ENCODE results near the gene ROMO1.

ROMO1 gene

GRCh38 chr20:35669681-35670080 lies 29.5 kb upstream of the ROMO1 start:
- Histone ChIP-seq H3K14ac (ENCODE audit: low read length) (no peak overlapping the region), H3K9ac (ENCODE audit: low read length) (no peak overlapping the region), H3K36me3 (ENCODE audit: control insufficient read depth in 1 of 2, insufficient read depth in 2 of 2, low read length in 2 of 2) (peaks cover 11 to 24% of the 10 kb centered on the region in 2 experiments), H3K4ac (ENCODE audit: low read depth, low read length) (no peak overlapping the region), H4K91ac (ENCODE audit: low read depth, low read length) (no peak overlapping the region), H3K18ac (ENCODE audit: low read length) (no peak overlapping the region), H3K79me1 (ENCODE audit: low read length) (peaks cover 3% of the 10 kb centered on the region), H4K12ac (ENCODE audit: low read depth, low read length) (no peak overlapping the region), H2AK5ac (ENCODE audit: low read length) (no peak overlapping the region), H3K79me2 (ENCODE audit: control insufficient read depth, insufficient read depth, low read length, poor library complexity) (peaks cover under 1% of the 10 kb centered on the region), H3K4me2 (ENCODE audit: low read length) (no peak overlapping the region), H2BK5ac (ENCODE audit: low read depth, low read length, poor library complexity) (no peak overlapping the region), H4K8ac (ENCODE audit: low read depth, low read length) (no peak overlapping the region), H3K9me3 (ENCODE audit: insufficient read depth, low read depth, low read length) (no peaks in the 10 kb centered on the region), H3K27ac (ENCODE audit: low read depth, low read length) (no peak overlapping the region), H2BK120ac (ENCODE audit: insufficient read depth, low read length, poor library complexity) (no peak overlapping the region), H2BK12ac (ENCODE audit: low read length) (no peak overlapping the region), H2AFZ (ENCODE audit: insufficient read depth, low read length, poor library complexity) (no peak overlapping the region), H3K27me3 (ENCODE audit: insufficient read depth, low read length) (no peaks in the 10 kb centered on the region), H3K4me3 (ENCODE audit: low read depth, low read length) (no peak overlapping the region), H3K23ac (ENCODE audit: low read length) (no peak overlapping the region), H3K4me1 (ENCODE audit: control insufficient read depth in 1 of 2, insufficient read depth in 2 of 2, low read length in 2 of 2) (peaks cover 0 to 1% of the 10 kb centered on the region in 2 experiments)
- no peak for DNase-seq
- no CpG with 5 or more reads among the region's 1 CpG for WGBS (ENCODE audit: extremely low coverage, insufficient coverage, insufficient read length)

- Histone ChIP-seq H3K27me3 (ENCODE audit: insufficient read depth, low read length) (no peaks in the 10 kb centered on the region), H2BK120ac (ENCODE audit: insufficient read depth, low read length, poor library complexity) (no peak overlapping the region), H3K4me1 (ENCODE audit: control insufficient read depth in 1 of 2, insufficient read depth in 2 of 2, low read length in 2 of 2) (no peaks in the 10 kb centered on the region), H2AFZ (ENCODE audit: insufficient read depth, low read length, poor library complexity) (no peak overlapping the region), H4K8ac (ENCODE audit: low read depth, low read length) (no peak overlapping the region), H3K4ac (ENCODE audit: low read depth, low read length) (no peak overlapping the region), H3K9ac (ENCODE audit: low read length) (no peak overlapping the region), H3K18ac (ENCODE audit: low read length) (no peak overlapping the region), H3K14ac (ENCODE audit: low read length) (no peak overlapping the region), H3K27ac (ENCODE audit: low read depth, low read length) (no peak overlapping the region), H3K4me3 (ENCODE audit: low read depth, low read length) (no peak overlapping the region), H3K4me2 (ENCODE audit: low read length) (no peak overlapping the region), H4K91ac (ENCODE audit: low read depth, low read length) (no peak overlapping the region), H4K12ac (ENCODE audit: low read depth, low read length) (no peak overlapping the region), H2AK5ac (ENCODE audit: low read length) (no peak overlapping the region), H3K79me1 (ENCODE audit: low read length) (no peaks in the 10 kb centered on the region), H3K79me2 (ENCODE audit: control insufficient read depth, insufficient read depth, low read length, poor library complexity) (no peaks in the 10 kb centered on the region), H3K9me3 (ENCODE audit: insufficient read depth, low read depth, low read length) (no peaks in the 10 kb centered on the region), H2BK12ac (ENCODE audit: low read length) (no peak overlapping the region), H3K36me3 (ENCODE audit: control insufficient read depth in 1 of 2, insufficient read depth in 2 of 2, low read length in 2 of 2) (peaks cover 14 to 27% of the 10 kb centered on the region in 2 experiments), H3K23ac (ENCODE audit: low read length) (no peak overlapping the region), H2BK5ac (ENCODE audit: low read depth, low read length, poor library complexity) (no peak overlapping the region)
- DNase-seq: no peak
- no CpG with 5 or more reads among the region's 4 CpGs for WGBS (ENCODE audit: extremely low coverage, insufficient coverage, insufficient read length)
These were observed 25.3 kb upstream of the ROMO1 start for GRCh38 chr20:35673884-35674283.

- no peak overlapping the region for H3K4ac ChIP-seq (ENCODE audit: low read depth, low read length)
- H2BK120ac ChIP-seq (ENCODE audit: insufficient read depth, low read length, poor library complexity): no peak overlapping the region
- no peak overlapping the region for H4K8ac ChIP-seq (ENCODE audit: low read depth, low read length)
- H3K18ac ChIP-seq (ENCODE audit: low read length): no peak overlapping the region
- no peaks in the 10 kb centered on the region for H3K79me1 ChIP-seq (ENCODE audit: low read length)
- H3K9ac ChIP-seq (ENCODE audit: low read length): no peak overlapping the region
- H4K91ac ChIP-seq (ENCODE audit: low read depth, low read length): no peak overlapping the region
- no peaks in the 10 kb centered on the region for H3K9me3 ChIP-seq (ENCODE audit: insufficient read depth, low read depth, low read length)
- no peak overlapping the region for H2AFZ ChIP-seq (ENCODE audit: insufficient read depth, low read length, poor library complexity)
- H3K27me3 ChIP-seq (ENCODE audit: insufficient read depth, low read length): no peaks in the 10 kb centered on the region
- no peak overlapping the region for H3K4me3 ChIP-seq (ENCODE audit: low read depth, low read length)
- DNase-seq: no peak
- no peak overlapping the region for H2BK5ac ChIP-seq (ENCODE audit: low read depth, low read length, poor library complexity)
- H3K79me2 ChIP-seq (ENCODE audit: control insufficient read depth, insufficient read depth, low read length, poor library complexity): no peaks in the 10 kb centered on the region
- no peak overlapping the region for H3K4me2 ChIP-seq (ENCODE audit: low read length)
- no peak overlapping the region for H2AK5ac ChIP-seq (ENCODE audit: low read length)
- H3K27ac ChIP-seq (ENCODE audit: low read depth, low read length): no peak overlapping the region
- WGBS (ENCODE audit: extremely low coverage, insufficient coverage, insufficient read length): no CpG with 5 or more reads among the region's 8 CpGs
- H3K4me1 ChIP-seq (ENCODE audit: control insufficient read depth in 1 of 2, insufficient read depth in 2 of 2, low read length in 2 of 2): no peaks in the 10 kb centered on the region
- H3K36me3 ChIP-seq (ENCODE audit: control insufficient read depth in 1 of 2, insufficient read depth in 2 of 2, low read length in 2 of 2): peaks cover 6 to 19% of the 10 kb centered on the region in 2 experiments
- no peak overlapping the region for H2BK12ac ChIP-seq (ENCODE audit: low read length)
- no peak overlapping the region for H3K14ac ChIP-seq (ENCODE audit: low read length)
- no peak overlapping the region for H3K23ac ChIP-seq (ENCODE audit: low read length)
- H4K12ac ChIP-seq (ENCODE audit: low read depth, low read length): no peak overlapping the region
These were observed 24.3 kb upstream of the ROMO1 start for GRCh38 chr20:35674921-35675320.

- Histone ChIP-seq H3K9me3 (ENCODE audit: insufficient read depth, low read depth, low read length) (no peaks in the 10 kb centered on the region), H3K4me3 (ENCODE audit: low read depth, low read length) (no peak overlapping the region), H4K8ac (ENCODE audit: low read depth, low read length) (no peak overlapping the region), H3K4me2 (ENCODE audit: low read length) (no peak overlapping the region), H3K79me1 (ENCODE audit: low read length) (no peaks in the 10 kb centered on the region), H3K23ac (ENCODE audit: low read length) (no peak overlapping the region), H3K27ac (ENCODE audit: low read depth, low read length) (no peak overlapping the region), H3K4me1 (ENCODE audit: control insufficient read depth in 1 of 2, insufficient read depth in 2 of 2, low read length in 2 of 2) (no peaks in the 10 kb centered on the region), H3K9ac (ENCODE audit: low read length) (no peak overlapping the region), H3K36me3 (ENCODE audit: control insufficient read depth in 1 of 2, insufficient read depth in 2 of 2, low read length in 2 of 2) (peaks cover 2 to 5% of the 10 kb centered on the region in 2 experiments), H3K27me3 (ENCODE audit: insufficient read depth, low read length) (no peaks in the 10 kb centered on the region), H2BK12ac (ENCODE audit: low read length) (no peak overlapping the region), H3K4ac (ENCODE audit: low read depth, low read length) (no peak overlapping the region), H2AFZ (ENCODE audit: insufficient read depth, low read length, poor library complexity) (no peak overlapping the region), H4K91ac (ENCODE audit: low read depth, low read length) (no peak overlapping the region), H3K79me2 (ENCODE audit: control insufficient read depth, insufficient read depth, low read length, poor library complexity) (no peaks in the 10 kb centered on the region), H2AK5ac (ENCODE audit: low read length) (no peak overlapping the region), H4K12ac (ENCODE audit: low read depth, low read length) (no peak overlapping the region), H3K18ac (ENCODE audit: low read length) (no peak overlapping the region), H3K14ac (ENCODE audit: low read length) (no peak overlapping the region), H2BK5ac (ENCODE audit: low read depth, low read length, poor library complexity) (no peak overlapping the region), H2BK120ac (ENCODE audit: insufficient read depth, low read length, poor library complexity) (no peak overlapping the region)
- no CpG with 5 or more reads among the region's 4 CpGs for WGBS (ENCODE audit: extremely low coverage, insufficient coverage, insufficient read length)
- no peak for DNase-seq
These were observed 18.6 kb upstream of the ROMO1 start for GRCh38 chr20:35680452-35681183.

Data from trophoblast cell (in vitro differentiated cells and primary cell).